GM12878 (cell line): ENCODE measurements around the gene RSPO3. TPM values are rescaled to one million over a fixed set of nuclear protein-coding genes. Genes with fewer than 3 reads are reported as not detected.

Experiments
- ATAC-seq: fragments of 200-7000 bp; cut with Tn5 transposase; 3 replicates; pipeline ENCODE4 v1.9.1; 2020; ENCODE audit warnings: mild to moderate bottlenecking, moderate library complexity
- BruUV-seq: library from RNA; stranded (reverse); fragments of 400-500 nt; replicated peaks from 2 replicates; lab custom pipeline; 2021; lab: Mats Ljungman, UMichigan
- CTCF ChIA-PET: fragments of 300-600 bp; sonication (Branson Sonifier 250); formaldehyde crosslinking; extraction: SDS; loops from one replicate; lab custom pipeline; 2021; ENCODE audit warnings: inconsistent platforms; lab: Yijun Ruan, JAX
- POLR2A ChIA-PET: fragments of 350-600 bp; formaldehyde crosslinking; extraction: SDS; loops from one replicate; lab custom pipeline; 2021; ENCODE audit warnings: inconsistent platforms; lab: Charles Lee
- RAD21 ChIA-PET: fragments of 300-600 bp; sonication (Branson Sonifier 250); formaldehyde crosslinking; loops from one replicate; lab custom pipeline; 2023; ENCODE audit warnings: antibody characterized with exemption; ENCODE audit not compliant: unreplicated experiment; lab: Charles Lee
- SMC1A ChIA-PET: fragments of 300-600 bp; sonication (Branson Sonifier 250); formaldehyde crosslinking; loops from one replicate; lab custom pipeline; 2023; ENCODE audit not compliant: unreplicated experiment, uncharacterized antibody; lab: Charles Lee
- DNase-seq: peaks from one replicate; pipeline ENCODE4 v3.0.0-alpha.2; 2011; ENCODE audit warnings: low read depth, low spot score
- FAIRE-seq: peaks from 3 replicates; lab custom pipeline; 2011; peaks lifted over from hg19 to GRCh38; lab: Jason Lieb, UNC
- H2AFZ ChIP-seq: 2 replicates; pipeline ENCODE4 v1.6.0; 2011; ENCODE audit warnings: low read depth, low read length, control low read depth; ENCODE audit not compliant: control insufficient read depth
- H3K27ac ChIP-seq: 2 replicates; pipeline ENCODE4 v1.5.1; 2011; ENCODE audit warnings: control low read depth; ENCODE audit not compliant: control insufficient read depth, insufficient read depth
- H3K27me3 ChIP-seq, 2 experiments: replicated peaks in 1 of 2; 2 replicates each; pipeline versions ENCODE4 v1.6.0 to v1.6.1; 2011; ENCODE audit warnings: low read length in 1 of 2; ENCODE audit not compliant: control insufficient read depth in 2 of 2, insufficient read depth in 2 of 2
- H3K36me3 ChIP-seq, 2 experiments: 2 replicates each; pipeline ENCODE4 v1.5.1; 2011; ENCODE audit warnings: low read length in 1 of 2; ENCODE audit not compliant: control insufficient read depth in 2 of 2, insufficient read depth in 2 of 2
- H3K4me1 ChIP-seq: 2 replicates; pipeline ENCODE4 v1.6.1; 2011; ENCODE audit warnings: mild to moderate bottlenecking, low read length, moderate library complexity, mixed read lengths; ENCODE audit not compliant: control insufficient read depth, insufficient read depth
- H3K4me2 ChIP-seq: 2 replicates; pipeline ENCODE4 v1.6.0; 2011; ENCODE audit warnings: control low read depth; ENCODE audit not compliant: control insufficient read depth, insufficient read depth
- H3K4me3 ChIP-seq: fragments of 200-600 bp; sonication (generic); 2 replicates; pipeline ENCODE4 v1.5.1; 2016
- H3K79me2 ChIP-seq: 2 replicates; pipeline ENCODE4 v1.6.0; 2011; ENCODE audit warnings: low read length; ENCODE audit not compliant: control insufficient read depth, insufficient read depth
- H3K9ac ChIP-seq: 2 replicates; pipeline ENCODE4 v1.8.0; 2011; ENCODE audit warnings: low read length, control low read depth, mixed read lengths; ENCODE audit not compliant: control insufficient read depth, insufficient read depth
- H3K9me3 ChIP-seq: replicated peaks from 3 replicates; pipeline ENCODE4 v1.5.1; 2011; ENCODE audit warnings: mild to moderate bottlenecking, low read length; ENCODE audit not compliant: control insufficient read depth, insufficient read depth
- H4K20me1 ChIP-seq: 2 replicates; pipeline ENCODE4 v1.6.0; 2011; ENCODE audit not compliant: control insufficient read depth, insufficient read depth
- ATF7 ChIP-seq: fragments of 450-650 bp; IDR thresholded peaks from 2 replicates; pipeline ENCODE4 v1.6.1; 2016; ENCODE audit warnings: low read depth, mild to moderate bottlenecking
- ESRRA ChIP-seq: IDR thresholded peaks from 2 replicates; pipeline ENCODE4 v1.6.1; 2012; ENCODE audit warnings: mild to moderate bottlenecking, low read length, improper control_type of control experiment
- FOXK2 ChIP-seq: fragments of 450-650 bp; IDR thresholded peaks from 2 replicates; pipeline ENCODE4 v1.6.1; 2017; ENCODE audit warnings: mild to moderate bottlenecking, moderate library complexity
- JUND ChIP-seq: IDR thresholded peaks from 2 replicates; pipeline ENCODE4 v1.6.1; 2012; ENCODE audit warnings: low read depth, mild to moderate bottlenecking, low read length, improper control_type of control experiment, moderate library complexity
- TCF7 ChIP-seq: IDR thresholded peaks from 2 replicates; pipeline ENCODE4 v1.6.1; 2014; ENCODE audit warnings: antibody characterized with exemption, borderline replicate concordance
- ZNF207 ChIP-seq: fragments of 450-650 bp; IDR thresholded peaks from 2 replicates; pipeline ENCODE4 v1.6.1; 2014; ENCODE audit warnings: antibody characterized with exemption, mild to moderate bottlenecking, borderline replicate concordance
- WGBS: methylation state at CpG from one replicate; pipeline ENCODE4 v1.1.6; 2016; ENCODE audit warnings: low lambda C conversion rate; ENCODE audit not compliant: insufficient replicate concordance, insufficient coverage; ENCODE audit errors: missing lambda C conversion rate; 5-methylcytosine and 5-hydroxymethylcytosine counted together
- in situ Hi-C: fragments of 300-500 bp; cut with MboI; formaldehyde crosslinking; loops from 9 replicates; pipeline ENCODE4 v1.14.3; 2018; ENCODE audit warnings: mixed read lengths
- intact Hi-C: fragments of 100-400 bp; cut with micrococcal nuclease; formaldehyde crosslinking; loops from one replicate; pipeline ENCODE4 v1.14.2; 2022; ENCODE audit not compliant: unreplicated experiment
- polyA plus RNA-seq, 11 experiments: library from polyadenylated mRNA; depleted of rRNA in 4 of 11; unstranded in 6 of 11; stranded (reverse) in 5 of 11; fragments of >200 nt; fragmentation: Nextera tagmentation in 4 of 11; fragmentation: Illumina TruSeq in 1 of 11; extraction: Ambion mirVana in 4 of 11; extraction: Trizol in 1 of 11; gene quantifications; 1 replicate in 1 of 11; 2 replicates in 10 of 11; pipeline versions ENCODE4 v1.2.1 to v1.2.3, GENCODE V29; 2011 to 2016; ENCODE audit warnings: inconsistent platforms in 2 of 11, missing spikeins in 2 of 11, low read depth in 1 of 11
- total RNA-seq, 4 experiments: library from RNA; depleted of rRNA in 3 of 4; stranded (reverse); fragments of >200 nt in 3 of 4; fragmentation: Illumina TruSeq in 1 of 4; extraction: Trizol in 1 of 4; gene quantifications; 2 replicates each; pipeline versions ENCODE4 v1.2.1 to v1.2.3, GENCODE V29; 2013 to 2021
- TF ChIP-seq, protein P1 (sequence below): IDR thresholded peaks from 2 replicates; pipeline ENCODE4 v1.6.1; 2011; ENCODE audit warnings: low read depth, low read length, improper control_type of control experiment, borderline replicate concordance
- TF ChIP-seq, protein P2 (sequence below): fragments of 150-350 bp; IDR thresholded peaks from 2 replicates; pipeline ENCODE4 v1.6.1; 2014; ENCODE audit warnings: mild to moderate bottlenecking, low read depth, low read length
- TF ChIP-seq, protein P3 (sequence below), 3 experiments: IDR thresholded peaks in 2 of 3; conservative IDR thresholded peaks in 1 of 3; 2 replicates each; pipeline ENCODE4 v1.5.1; 2011; ENCODE audit warnings: low read depth in 3 of 3, low read length in 3 of 3, mild to moderate bottlenecking in 3 of 3, control low read depth in 2 of 3, moderate library complexity in 2 of 3, inconsistent platforms in 1 of 3, mixed read lengths in 1 of 3; ENCODE audit not compliant: control insufficient read depth in 2 of 3, insufficient read depth in 1 of 3; ENCODE audit errors: extremely low read depth in 1 of 3
- TF ChIP-seq, protein P4 (sequence below): fragments of 450-650 bp; conservative IDR thresholded peaks from 2 replicates; pipeline ENCODE4 v1.6.1; 2017; ENCODE audit warnings: mild to moderate bottlenecking, moderate library complexity
- TF ChIP-seq, protein P5 (sequence below): IDR thresholded peaks from 2 replicates; pipeline ENCODE4 v1.6.1; 2012; ENCODE audit warnings: low read depth, low read length, improper control_type of control experiment

The RSPO3 gene
- total and polyA plus RNA-seq, 10 of the 15 experiments (the other 5 are each of a cell fraction or from before 2014, with no cell fraction given) = 0.16 TPM; not detected in 9

DNA sequence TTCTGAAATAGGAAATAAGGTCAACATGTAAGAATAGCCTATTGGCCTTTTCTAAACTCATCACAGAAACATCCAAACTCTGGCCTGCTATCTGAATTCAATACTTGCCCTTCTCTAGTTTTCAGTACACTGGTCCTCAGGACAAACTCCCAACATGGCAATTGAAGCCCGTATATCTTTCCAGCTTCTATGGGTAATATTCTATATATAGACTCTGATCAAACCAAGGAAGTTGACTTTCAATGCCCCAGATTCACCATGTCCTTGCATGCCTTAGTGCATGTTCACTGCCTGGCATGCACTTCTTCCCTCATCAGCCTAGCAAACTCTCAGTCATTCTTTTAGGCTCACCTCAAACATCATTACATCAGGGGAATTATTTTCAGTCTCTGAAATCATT, 73.2 kb downstream of the RSPO3 start:
- Histone ChIP-seq H3K9me3 (no peaks in the 10 kb centered on the region), H3K27me3 (no peaks in the 10 kb centered on the region), H3K27ac (no peak overlapping the region), H4K20me1 (no peaks in the 10 kb centered on the region), H3K4me2 (no peak overlapping the region), H3K4me1 (no peaks in the 10 kb centered on the region), H3K9ac (no peak overlapping the region), H3K4me3 (no peak overlapping the region), H2AFZ (no peak overlapping the region), H3K36me3 (no peaks in the 10 kb centered on the region), H3K79me2 (no peaks in the 10 kb centered on the region)
- ATAC-seq = no peak
- intact Hi-C loops = no loop called here
- no TSS peak for BruUV-seq
- ChIA-PET CTCF (interaction anchor here (1.5 to 7.1 kb wide), 2 partner anchors 20 to 74 kb away, joined by 3 to 58 read pairs; partner anchors contain the start of gene RNF146), SMC1A (no interaction called here), POLR2A (no interaction called here), RAD21 (interaction anchor here (1.3 to 1.4 kb wide), 2 partner anchors 75 to 348 kb away, joined by 3 to 8 read pairs; partner anchors contain the start of gene RNF146)
- WGBS = 0% methylated on average over 1 of the region's 1 CpG
- no peak for FAIRE-seq
- in situ Hi-C loops = no loop called here
- DNase-seq = no peak
- TF ChIP-seq ZNF207 = no peak
- TF ChIP-seq JUND = no peak
- no peak for TF ChIP-seq FOXK2
- TF ChIP-seq, protein P1, sequence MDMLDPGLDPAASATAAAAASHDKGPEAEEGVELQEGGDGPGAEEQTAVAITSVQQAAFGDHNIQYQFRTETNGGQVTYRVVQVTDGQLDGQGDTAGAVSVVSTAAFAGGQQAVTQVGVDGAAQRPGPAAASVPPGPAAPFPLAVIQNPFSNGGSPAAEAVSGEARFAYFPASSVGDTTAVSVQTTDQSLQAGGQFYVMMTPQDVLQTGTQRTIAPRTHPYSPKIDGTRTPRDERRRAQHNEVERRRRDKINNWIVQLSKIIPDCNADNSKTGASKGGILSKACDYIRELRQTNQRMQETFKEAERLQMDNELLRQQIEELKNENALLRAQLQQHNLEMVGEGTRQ = no peak
- TF ChIP-seq, protein P2, sequence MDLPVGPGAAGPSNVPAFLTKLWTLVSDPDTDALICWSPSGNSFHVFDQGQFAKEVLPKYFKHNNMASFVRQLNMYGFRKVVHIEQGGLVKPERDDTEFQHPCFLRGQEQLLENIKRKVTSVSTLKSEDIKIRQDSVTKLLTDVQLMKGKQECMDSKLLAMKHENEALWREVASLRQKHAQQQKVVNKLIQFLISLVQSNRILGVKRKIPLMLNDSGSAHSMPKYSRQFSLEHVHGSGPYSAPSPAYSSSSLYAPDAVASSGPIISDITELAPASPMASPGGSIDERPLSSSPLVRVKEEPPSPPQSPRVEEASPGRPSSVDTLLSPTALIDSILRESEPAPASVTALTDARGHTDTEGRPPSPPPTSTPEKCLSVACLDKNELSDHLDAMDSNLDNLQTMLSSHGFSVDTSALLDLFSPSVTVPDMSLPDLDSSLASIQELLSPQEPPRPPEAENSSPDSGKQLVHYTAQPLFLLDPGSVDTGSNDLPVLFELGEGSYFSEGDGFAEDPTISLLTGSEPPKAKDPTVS = no peak
- TF ChIP-seq, protein P3, sequence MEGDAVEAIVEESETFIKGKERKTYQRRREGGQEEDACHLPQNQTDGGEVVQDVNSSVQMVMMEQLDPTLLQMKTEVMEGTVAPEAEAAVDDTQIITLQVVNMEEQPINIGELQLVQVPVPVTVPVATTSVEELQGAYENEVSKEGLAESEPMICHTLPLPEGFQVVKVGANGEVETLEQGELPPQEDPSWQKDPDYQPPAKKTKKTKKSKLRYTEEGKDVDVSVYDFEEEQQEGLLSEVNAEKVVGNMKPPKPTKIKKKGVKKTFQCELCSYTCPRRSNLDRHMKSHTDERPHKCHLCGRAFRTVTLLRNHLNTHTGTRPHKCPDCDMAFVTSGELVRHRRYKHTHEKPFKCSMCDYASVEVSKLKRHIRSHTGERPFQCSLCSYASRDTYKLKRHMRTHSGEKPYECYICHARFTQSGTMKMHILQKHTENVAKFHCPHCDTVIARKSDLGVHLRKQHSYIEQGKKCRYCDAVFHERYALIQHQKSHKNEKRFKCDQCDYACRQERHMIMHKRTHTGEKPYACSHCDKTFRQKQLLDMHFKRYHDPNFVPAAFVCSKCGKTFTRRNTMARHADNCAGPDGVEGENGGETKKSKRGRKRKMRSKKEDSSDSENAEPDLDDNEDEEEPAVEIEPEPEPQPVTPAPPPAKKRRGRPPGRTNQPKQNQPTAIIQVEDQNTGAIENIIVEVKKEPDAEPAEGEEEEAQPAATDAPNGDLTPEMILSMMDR (IDR thresholded peaks at IDR 0.05 in 2 of 3, conservative IDR thresholded peaks at IDR 0.05 in 1 of 3; ENCODE audit: control insufficient read depth in 2 of 3, extremely low read depth in 1 of 3, insufficient read depth in 1 of 3, low read depth in 3 of 3, low read length in 3 of 3) = no peak
- TF ChIP-seq, protein P4, sequence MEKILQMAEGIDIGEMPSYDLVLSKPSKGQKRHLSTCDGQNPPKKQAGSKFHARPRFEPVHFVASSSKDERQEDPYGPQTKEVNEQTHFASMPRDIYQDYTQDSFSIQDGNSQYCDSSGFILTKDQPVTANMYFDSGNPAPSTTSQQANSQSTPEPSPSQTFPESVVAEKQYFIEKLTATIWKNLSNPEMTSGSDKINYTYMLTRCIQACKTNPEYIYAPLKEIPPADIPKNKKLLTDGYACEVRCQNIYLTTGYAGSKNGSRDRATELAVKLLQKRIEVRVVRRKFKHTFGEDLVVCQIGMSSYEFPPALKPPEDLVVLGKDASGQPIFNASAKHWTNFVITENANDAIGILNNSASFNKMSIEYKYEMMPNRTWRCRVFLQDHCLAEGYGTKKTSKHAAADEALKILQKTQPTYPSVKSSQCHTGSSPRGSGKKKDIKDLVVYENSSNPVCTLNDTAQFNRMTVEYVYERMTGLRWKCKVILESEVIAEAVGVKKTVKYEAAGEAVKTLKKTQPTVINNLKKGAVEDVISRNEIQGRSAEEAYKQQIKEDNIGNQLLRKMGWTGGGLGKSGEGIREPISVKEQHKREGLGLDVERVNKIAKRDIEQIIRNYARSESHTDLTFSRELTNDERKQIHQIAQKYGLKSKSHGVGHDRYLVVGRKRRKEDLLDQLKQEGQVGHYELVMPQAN = no peak
- no peak for TF ChIP-seq TCF7
- no peak for TF ChIP-seq ATF7
- no peak for TF ChIP-seq ESRRA
- TF ChIP-seq, protein P5, sequence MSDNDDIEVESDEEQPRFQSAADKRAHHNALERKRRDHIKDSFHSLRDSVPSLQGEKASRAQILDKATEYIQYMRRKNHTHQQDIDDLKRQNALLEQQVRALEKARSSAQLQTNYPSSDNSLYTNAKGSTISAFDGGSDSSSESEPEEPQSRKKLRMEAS = no peak
